Brain microvascular endothelial cell (primary cell): ENCODE measurements around the gene MALRD1.
A peak's percentile ranks its signal among the peaks of the same experiment; 100 is the strongest.

ENCODE experiments used
- DNase-seq: peaks from one replicate; pipeline ENCODE4 v3.0.0-alpha.2; 2020
- H3K27ac ChIP-seq: fragments of 250-450 bp; sonication (Bioruptor Pico); 2 replicates; pipeline ENCODE4 v1.5.1; 2020; ENCODE audit warnings: mild to moderate bottlenecking, moderate library complexity
- H3K27me3 ChIP-seq: fragments of 250-450 bp; sonication (Bioruptor Pico); replicated peaks from 2 replicates; pipeline ENCODE4 v1.5.1; 2020; ENCODE audit warnings: mild to moderate bottlenecking
- H3K36me3 ChIP-seq: fragments of 250-450 bp; sonication (Bioruptor Pico); replicated peaks from 2 replicates; pipeline ENCODE4 v1.5.1; 2020; ENCODE audit warnings: mild to moderate bottlenecking
- H3K4me3 ChIP-seq: 2 replicates; pipeline ENCODE4 v1.5.1; 2011; ENCODE audit warnings: low read depth, mild to moderate bottlenecking, control low read depth, low read length, moderate library complexity
- in situ Hi-C: cut with HindIII; loops from 2 replicates; pipeline ENCODE4 v1.10.0; 2017; ENCODE audit warnings: low sequenced_read_pairs, low pct_ligation_motif_present
- TF ChIP-seq, protein P1 (sequence below): IDR thresholded peaks from 2 replicates; pipeline ENCODE4 v1.5.1; 2011; ENCODE audit warnings: low read depth, mild to moderate bottlenecking, moderate library complexity, low read length, control low read depth, inconsistent platforms; ENCODE audit errors: missing control alignments

Gene MALRD1

DNA sequence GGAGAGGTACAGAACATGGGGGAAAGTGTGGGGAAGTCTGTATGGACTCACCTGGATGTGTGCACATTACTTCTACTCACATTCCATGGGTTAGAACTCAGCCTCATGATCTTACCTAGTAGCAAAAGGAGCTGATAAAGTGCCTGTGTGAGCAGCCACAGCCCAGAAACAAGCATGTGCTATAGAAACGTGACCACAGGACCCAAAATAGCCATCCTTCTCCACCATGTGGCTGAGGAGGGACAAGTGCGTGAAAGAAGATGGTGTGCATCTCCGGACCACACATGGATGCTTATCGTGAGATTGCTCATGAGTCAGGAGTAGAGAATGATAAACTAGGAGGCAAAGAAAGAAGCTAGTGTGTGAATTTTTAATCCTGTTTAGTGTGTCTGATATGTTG lies 431.3 kb downstream of the MALRD1 start:
- DNase-seq: no peak
- Histone ChIP-seq H3K36me3 (no peaks in the 10 kb centered on the region), H3K27ac (no peak overlapping the region), H3K4me3 (no peak overlapping the region), H3K27me3 (no peaks in the 10 kb centered on the region)
- in situ Hi-C loops: no loop called here
- TF ChIP-seq, protein P1, sequence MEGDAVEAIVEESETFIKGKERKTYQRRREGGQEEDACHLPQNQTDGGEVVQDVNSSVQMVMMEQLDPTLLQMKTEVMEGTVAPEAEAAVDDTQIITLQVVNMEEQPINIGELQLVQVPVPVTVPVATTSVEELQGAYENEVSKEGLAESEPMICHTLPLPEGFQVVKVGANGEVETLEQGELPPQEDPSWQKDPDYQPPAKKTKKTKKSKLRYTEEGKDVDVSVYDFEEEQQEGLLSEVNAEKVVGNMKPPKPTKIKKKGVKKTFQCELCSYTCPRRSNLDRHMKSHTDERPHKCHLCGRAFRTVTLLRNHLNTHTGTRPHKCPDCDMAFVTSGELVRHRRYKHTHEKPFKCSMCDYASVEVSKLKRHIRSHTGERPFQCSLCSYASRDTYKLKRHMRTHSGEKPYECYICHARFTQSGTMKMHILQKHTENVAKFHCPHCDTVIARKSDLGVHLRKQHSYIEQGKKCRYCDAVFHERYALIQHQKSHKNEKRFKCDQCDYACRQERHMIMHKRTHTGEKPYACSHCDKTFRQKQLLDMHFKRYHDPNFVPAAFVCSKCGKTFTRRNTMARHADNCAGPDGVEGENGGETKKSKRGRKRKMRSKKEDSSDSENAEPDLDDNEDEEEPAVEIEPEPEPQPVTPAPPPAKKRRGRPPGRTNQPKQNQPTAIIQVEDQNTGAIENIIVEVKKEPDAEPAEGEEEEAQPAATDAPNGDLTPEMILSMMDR: no peak

DNA sequence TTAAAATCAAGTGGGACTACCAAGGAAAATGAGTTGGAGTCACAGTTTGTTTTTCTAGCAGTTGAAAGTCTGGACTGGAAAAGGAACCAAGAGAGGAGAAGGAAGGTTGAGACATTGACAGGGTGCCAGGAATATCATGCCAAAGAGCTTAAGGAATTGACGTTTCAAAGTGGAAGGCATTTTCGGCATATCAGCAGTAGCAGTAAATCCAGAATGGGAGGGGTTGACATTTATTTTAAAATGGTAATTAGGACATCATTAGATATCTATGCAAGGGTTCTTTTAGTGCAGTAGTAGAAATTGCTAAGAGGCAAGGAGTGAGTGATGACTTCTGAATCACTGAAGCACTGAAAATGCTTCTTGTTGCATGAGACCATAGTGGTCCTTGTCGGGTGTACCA lies 431.8 kb downstream of the MALRD1 start:
- Histone ChIP-seq H3K4me3 (no peak overlapping the region), H3K36me3 (no peaks in the 10 kb centered on the region), H3K27me3 (no peaks in the 10 kb centered on the region), H3K27ac (no peak overlapping the region)
- TF ChIP-seq, protein P1: no peak
- DNase-seq: no peak
- in situ Hi-C loops: no loop called here

DNA sequence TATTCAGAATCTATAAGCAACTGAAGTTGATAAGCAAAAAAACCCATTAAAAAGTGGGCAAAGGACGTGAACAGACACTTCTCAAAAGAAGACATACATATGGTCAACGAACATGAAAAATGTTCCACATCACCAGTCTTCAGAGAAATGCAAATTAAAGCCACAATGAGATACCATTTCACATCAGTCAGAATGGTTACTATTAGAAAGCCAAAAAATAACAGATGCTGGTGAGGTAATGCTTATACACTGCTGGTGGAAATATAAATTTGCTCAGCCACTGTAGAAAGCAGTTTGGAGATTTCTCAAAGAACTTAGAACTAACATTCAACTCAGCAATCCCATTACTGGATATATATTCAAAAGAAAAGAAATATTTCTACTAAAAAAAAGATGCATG lies 434.8 kb downstream of the MALRD1 start:
- Histone ChIP-seq H3K27me3 (no peaks in the 10 kb centered on the region), H3K36me3 (no peaks in the 10 kb centered on the region), H3K4me3 (no peak overlapping the region), H3K27ac (no peak overlapping the region)
- no peak for DNase-seq
- TF ChIP-seq, protein P1: no peak
- in situ Hi-C loops: no loop called here

DNA sequence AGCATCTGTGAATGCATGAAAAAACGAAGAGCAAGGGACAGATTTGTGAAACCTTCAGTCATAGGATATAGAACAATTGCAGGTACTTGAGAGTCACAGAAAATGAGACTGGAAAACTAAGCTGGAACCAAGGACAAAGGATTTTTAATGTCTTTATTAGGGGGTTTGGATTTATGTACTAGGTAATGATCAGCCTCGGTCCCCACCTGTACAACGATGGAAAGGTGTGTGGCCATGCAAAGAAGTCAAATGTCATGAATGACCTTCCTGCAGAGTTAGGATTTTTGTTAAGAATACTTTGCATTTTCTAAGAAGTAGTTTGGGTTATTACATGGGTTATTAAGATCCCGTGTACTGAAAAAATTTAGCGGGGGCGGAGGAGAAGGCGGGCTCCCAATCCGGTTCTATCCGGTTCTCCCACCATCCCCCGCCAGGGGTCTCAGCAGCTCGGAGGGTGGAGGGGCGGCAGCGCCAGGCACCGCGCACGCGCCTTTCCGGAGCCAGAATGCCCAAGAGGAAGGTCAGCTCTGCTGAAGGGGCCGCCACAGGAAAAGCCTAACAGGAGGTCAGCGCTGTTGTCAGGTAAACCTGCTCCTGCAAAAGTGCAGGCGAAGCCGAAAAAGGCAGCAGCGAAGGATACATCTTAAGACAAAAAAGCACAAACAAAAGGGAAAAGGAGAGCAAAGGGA lies 440.1 kb downstream of the MALRD1 start:
- Histone ChIP-seq H3K36me3 (no peaks in the 10 kb centered on the region), H3K27me3 (no peaks in the 10 kb centered on the region), H3K27ac (no peak overlapping the region), H3K4me3 (peak overlapping the region; percentile 27)
- in situ Hi-C loops: no loop called here
- TF ChIP-seq, protein P1: peak; percentile 27
- no peak for DNase-seq

DNA sequence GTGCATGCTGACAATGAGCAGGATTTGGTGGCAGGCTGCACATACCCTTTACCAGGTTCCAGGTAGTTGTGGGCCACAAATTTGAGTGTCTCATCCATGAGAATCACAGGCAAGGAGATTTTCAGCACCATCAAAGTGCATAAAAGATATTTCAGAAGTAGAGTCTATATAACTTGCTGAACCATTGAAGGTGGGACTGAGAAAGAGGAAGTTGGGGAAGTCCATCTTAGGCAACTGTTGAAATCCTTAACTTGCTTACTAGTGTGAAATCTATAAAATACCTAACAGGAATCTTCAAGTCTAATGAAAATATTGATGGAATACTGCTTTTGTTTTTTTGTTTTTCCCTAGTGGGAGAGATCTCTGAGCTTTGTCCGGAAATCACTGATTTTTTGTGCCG lies 442.6 kb downstream of the MALRD1 start:
- no peak overlapping the region for H3K4me3 ChIP-seq
- no peak overlapping the region for H3K27ac ChIP-seq
- no peak for DNase-seq
- in situ Hi-C loops: no loop called here
- H3K36me3 ChIP-seq: no peaks in the 10 kb centered on the region
- TF ChIP-seq, protein P1: no peak
- H3K27me3 ChIP-seq: no peaks in the 10 kb centered on the region

DNA sequence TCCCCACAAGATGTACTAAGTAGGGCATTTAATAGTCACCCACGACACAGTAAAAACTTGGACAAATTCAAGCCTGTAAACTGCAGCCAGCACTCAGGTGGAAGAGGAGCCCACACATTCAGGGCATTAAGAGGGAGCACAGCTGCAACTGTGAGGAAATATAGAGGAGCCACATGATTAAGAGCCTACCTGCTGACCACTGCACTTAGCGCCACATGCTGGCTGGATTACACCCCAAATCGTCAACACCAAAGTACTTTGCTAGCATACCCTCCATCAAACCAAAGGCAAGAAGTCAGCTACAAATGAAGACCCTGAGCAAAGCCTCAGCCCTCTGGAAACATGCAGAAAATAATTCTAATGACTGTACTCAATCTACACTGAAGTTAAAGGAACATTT lies 445.3 kb downstream of the MALRD1 start:
- no peaks in the 10 kb centered on the region for H3K27me3 ChIP-seq
- H3K36me3 ChIP-seq: no peaks in the 10 kb centered on the region
- H3K4me3 ChIP-seq: no peak overlapping the region
- no peak for DNase-seq
- TF ChIP-seq, protein P1: no peak
- in situ Hi-C loops: no loop called here
- no peak overlapping the region for H3K27ac ChIP-seq
